GM21390 (cell line): ENCODE results near the gene VPS9D1.
"Not testable (repeated sequence)": the region's sequence is repeated elsewhere in the genome, so short reads cannot be mapped to it uniquely, and the experiment has no call there.

ENCODE experiments used
- ATAC-seq: cut with Tn5 transposase; IDR thresholded peaks from one replicate; pipeline ENCODE4 v1.9.1; 2021; ENCODE audit not compliant: unreplicated experiment

The VPS9D1 gene

GRCh38 chr16:89710709-89711564 is 9.8 kb downstream of the VPS9D1 start:
- no peak for ATAC-seq

GRCh38 chr16:89709716-89710432 is 10.8 kb downstream of the VPS9D1 start:
- no peak for ATAC-seq

DNA sequence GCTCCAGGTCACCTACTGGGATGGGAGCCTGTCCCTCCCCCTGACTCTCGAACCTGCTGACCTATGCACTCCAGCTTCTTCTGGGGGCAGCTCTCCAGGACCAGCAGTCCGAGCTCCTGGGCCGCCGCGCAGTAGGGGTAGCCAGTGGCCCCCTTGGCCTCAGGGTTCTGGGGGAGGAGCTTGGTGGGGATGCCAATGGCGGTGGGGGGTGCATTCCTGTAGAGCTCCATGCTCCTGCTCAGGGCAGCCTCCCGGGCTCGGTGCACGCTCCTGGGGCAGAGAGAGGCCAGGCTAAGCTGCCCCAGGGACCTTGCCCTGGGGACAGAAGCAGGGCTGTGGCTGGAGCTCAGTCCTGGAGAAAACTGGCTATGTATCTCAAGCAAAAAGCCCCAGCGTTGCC is 11.5 kb downstream of the VPS9D1 start:
- no peak for ATAC-seq

DNA sequence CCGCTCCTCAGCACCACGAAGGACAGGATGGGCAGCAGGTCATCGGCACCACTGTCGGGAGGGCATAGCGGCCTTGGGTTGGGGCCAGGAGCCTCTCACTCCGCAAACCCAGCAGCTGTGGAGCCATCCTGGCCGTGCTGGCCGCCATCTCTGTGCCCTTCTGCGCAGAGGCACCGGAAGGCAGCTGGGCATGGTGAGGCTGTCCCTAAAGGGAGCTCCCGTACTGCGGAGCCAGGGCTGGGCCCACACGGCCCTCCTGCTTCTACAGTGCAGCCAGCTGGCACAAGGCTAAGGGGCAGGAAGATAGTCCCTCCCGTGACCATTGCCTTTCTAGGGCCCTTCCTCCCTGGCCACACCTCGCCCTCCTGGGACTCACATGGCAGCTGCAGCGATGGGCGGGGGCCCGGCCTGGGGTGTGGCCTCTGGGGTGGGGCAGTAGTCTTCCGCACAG is 12.2 kb downstream of the VPS9D1 start:
- ATAC-seq, result no peak

- ATAC-seq, result no peak
These were observed 13.0 kb downstream of the VPS9D1 start for GRCh38 chr16:89707695-89708094.

DNA sequence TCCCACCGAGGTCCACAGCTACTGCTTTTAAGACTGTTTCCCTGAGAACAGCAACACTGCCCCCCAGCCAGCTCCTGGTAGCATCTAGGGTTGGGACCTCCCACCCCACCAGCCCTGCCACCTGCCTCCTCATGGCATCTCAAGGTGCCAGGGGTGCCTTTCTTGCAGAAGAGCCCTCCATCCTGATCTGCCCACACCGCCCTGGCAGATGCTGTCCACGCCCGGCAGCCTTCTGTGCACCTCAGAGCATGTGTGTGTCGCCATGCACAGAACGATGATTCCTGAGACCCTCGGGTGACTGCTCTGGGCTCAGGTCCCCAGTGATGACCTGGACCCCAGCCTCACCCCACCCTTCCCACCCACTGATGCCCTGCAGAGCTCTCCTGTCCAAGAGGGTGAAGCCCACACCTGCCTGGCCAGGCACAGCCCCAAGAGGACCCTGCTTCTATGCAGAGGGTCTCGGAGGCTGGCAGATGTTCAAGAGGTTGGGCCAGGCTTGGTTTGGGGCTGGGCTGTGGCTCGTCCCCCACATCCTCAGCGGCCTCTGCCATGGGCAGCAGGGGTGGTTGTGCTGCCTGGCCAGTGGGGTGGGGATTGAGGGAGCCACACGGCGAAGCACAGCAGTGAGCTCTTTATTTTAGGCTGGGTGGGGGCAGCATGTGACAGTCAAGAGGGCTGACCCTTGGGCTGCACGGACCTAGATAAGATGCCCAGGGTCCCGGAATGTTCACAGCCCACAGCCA is 14.0 kb downstream of the VPS9D1 start:
- ATAC-seq, result no peak

DNA sequence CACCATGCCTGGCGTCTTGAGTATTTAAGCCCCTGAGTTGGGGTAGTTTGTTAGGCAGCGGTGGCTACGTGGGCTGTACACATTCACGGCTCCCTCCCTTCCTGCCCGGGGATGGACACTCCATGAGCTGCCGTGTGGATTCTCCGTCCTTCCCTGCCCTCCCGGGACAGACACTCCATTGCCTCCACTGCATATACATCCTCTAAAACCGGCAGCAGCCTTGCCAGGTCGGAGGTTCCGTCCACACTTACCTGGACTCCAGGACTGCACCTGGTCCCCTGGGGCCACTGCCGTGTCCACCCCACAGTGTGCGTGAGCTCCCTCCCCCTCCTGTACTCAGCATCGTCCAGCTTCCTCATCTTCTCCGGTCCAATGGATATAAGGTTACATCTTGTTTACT is 15.7 kb downstream of the VPS9D1 start:
- no peak for ATAC-seq

GRCh38 chr16:89704281-89704680 is 16.4 kb downstream of the VPS9D1 start:
- ATAC-seq, result no peak

DNA sequence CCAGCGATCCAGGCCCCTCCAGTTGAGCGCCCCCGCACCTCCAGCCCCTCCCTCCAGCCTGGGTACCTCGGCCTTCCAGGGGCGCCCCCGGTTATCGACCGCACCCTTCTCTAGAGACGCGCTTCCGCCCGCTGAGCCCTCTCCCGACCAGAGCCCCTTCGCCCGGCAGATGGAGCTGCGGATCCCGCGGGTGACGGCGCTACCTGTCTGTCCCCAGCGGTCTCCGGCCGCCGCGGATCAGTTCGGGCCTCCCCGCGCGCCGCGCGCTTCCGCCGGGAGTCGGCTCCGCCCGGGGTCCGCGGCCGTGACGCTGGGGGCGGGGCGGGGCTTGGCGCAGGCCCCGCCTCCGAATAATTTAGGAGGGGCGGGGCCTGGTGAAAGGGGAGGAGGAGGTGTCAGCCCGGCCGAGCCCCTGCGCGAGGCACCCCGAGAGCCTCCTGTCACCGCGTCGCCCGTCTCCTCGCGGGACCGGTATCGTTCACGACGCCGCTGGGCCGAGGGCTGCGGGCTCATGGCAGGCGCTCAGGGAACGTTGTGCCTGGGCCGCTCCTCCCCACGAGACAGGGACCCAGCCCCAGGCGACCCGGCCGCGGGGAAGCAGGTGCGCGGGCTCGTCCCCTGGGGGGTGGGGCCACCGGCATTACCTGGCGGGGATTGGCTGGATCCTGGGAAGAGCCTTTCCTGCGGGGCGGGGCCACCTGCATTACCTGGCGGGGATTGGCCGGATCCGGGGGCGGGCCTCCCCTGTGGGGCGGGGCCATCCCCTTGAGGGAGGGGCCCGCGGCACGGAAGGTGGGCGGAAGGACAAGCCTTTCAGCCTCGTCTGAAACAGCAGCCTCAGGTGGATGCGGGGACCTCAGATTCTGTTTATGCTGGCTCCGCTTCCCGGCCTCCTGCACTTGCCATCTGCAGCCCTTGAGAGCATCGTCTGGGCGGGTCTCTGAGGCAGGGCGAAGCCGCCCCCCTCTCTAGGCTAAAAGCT is 19.0 kb downstream of the VPS9D1 start, which contains the start of gene SPATA2L:
Gene SPATA2L, minus strand, starts transcription at position 281 of the 982 bp plus-strand sequence. CDS start 473 bp downstream, outside the sequence.
- ATAC-seq, result peak; percentile 63

GRCh38 chr16:89700649-89701424 is 19.9 kb downstream of the VPS9D1 start:
- ATAC-seq, result no peak

DNA sequence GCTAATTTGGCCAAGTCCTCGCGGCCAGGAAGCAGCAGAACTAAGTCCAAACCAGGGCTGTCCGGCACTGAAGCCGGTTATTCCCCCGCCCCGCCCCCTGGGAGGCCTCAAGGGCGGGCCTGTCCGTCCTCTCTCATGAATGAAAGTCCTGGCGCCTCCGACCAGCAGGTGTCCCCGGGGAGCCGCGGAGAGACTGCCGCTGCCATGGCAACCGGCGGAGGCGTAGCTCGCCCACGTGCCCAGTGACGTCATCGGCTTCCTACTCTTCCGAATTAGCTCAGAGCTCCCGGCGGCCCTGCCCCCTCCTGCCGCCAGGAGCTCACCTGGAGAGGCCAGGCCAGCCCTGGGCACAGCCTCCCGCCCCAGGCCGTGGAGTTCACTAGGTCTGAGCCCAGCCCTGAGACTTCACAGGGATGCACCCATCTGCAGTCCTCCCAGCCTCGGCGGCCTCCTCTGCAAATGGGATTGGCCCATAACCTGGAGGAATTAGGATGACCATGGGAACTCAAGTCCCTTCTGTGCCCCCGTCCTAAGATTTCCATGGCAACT is 20.5 kb downstream of the VPS9D1 start:
- no peak for ATAC-seq

- not testable (repeated sequence) for ATAC-seq
These were observed 21.0 kb downstream of the VPS9D1 start for GRCh38 chr16:89699629-89700099.

DNA sequence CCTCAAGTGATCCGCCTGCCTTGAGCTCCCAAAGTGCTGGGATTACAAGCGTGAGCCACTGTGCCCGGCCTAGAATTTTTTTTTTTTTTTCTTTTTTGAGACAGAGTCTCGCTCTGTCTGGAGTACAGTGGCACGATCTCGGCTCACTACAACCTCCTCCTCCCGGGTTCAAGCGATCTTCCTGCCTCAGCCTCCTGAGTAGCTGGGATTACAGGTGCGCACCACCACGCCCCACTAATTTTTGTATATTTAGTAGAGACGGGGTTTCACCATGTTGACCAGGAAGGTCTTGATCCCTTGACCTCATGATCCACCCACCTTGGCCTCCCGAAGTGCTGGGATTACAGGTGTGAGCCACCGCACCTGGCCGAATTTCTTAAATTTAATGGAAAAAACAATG is 22.0 kb downstream of the VPS9D1 start:
- ATAC-seq, result not testable (repeated sequence)

DNA sequence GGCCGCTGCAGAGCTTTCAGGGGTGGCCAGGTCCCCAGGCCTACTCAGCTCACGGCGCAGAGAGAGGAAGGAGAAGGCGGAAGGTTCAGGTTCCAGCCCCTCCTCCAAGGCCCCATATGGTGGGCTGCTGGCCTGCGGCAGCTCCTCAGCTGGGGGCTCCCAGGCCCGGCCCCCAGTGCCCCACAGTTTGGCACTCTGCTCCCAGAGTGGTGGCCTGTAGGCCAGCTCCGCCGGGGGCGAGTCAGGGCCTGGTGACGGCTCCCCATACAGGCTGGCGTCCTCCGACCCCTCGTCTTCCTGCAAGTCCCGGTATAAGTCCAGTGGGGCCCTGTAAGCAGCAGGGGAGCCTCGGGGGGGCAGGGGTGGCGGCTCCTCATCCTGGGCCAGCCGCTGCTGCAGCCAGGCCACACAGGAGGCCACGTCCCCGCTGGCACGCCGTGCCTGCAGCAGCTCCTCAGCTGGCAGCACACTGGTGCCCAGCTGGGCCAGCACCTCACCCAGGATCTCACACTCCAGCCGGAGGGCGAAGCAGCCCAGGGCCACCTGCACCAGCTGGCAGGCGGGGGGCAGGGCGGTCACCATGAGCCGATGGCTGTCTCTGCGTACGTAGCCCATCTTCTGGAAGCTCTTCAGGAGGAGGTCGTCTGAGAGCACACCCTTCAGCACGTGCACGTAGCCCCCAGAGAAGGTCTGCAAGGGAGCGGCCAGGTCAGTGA is 22.9 kb downstream of the VPS9D1 start:
- ATAC-seq, result no peak

DNA sequence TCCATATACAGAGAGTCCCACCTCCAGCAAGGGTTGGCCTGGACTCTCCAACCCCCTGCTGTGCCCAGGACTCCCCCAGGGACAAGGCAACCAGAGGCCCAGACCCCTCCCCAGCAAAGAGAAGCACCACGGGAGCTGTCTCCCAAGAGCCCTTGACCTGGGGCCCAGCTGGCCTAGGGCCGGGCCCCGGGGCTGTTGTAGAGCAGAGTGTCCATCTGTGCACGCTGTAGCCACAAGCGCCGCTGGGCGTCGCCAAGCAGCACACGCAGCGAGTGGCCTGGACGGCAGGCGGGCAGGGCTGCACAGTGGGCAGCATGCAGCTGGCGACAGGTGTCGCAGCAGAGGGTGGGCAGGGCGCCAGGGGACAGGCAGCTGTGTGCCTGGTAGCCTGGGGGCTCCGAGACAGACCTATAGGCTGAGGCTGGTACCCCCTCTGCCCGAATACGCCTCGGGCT is 23.5 kb downstream of the VPS9D1 start:
- no peak for ATAC-seq

GRCh38 chr16:89696670-89697128 is 24.0 kb downstream of the VPS9D1 start:
- no peak for ATAC-seq

DNA sequence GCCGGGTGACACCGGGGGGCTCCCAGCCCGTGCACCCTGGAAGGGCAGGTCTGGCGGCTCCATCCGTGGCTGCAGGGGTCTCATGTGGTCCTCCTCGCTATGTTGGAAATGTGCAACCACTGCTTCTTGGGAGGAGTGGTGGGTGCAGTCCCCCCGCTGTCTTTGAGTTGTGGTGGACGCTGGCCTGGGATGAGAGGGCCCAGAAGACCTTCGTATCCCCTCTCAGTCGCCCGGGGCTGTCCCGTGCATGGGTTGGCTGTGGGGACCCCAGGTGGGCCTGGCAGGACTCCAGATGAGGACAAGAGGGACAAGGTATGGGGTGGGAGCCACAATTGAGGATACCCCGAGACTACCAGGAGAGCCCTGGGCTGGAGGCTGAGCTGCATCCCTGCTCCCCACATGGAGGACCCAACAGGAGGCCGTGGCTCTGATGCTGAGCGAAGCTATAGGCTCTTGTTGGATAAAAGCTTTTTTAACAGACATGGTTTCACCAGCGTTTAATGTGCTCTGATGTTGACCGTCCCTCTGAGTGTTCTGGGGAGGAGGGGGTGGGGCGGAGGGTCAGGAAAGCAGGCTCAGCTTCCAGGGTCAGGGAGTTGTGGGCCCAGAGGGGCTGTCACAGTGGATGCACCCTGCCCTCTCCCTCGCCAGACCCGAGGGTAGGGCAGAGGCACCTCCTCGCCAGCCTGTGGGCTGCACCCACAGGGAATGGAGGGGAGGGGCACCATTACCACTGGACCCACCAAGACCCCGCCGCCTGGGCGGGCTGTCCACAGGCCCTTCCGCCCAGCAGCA is 24.6 kb downstream of the VPS9D1 start:
- no peak for ATAC-seq
